Mesendoderm (in vitro differentiated cells): ENCODE measurements around the gene TTC34.

Experiments used
- DNase-seq: peaks from one replicate; pipeline ENCODE4 v3.0.0; 2013
- H2AK5ac ChIP-seq: 2 replicates; pipeline ENCODE4 v1.6.1; 2013; ENCODE audit warnings: low read length, inconsistent platforms
- H2BK120ac ChIP-seq: 2 replicates; pipeline ENCODE4 v1.6.1; 2013; ENCODE audit warnings: low read depth, mild to moderate bottlenecking, low read length, moderate library complexity, mixed read lengths
- H2BK15ac ChIP-seq: replicated peaks from 2 replicates; pipeline ENCODE4 v1.6.1; 2013; ENCODE audit warnings: low read depth, mild to moderate bottlenecking, moderate library complexity
- H2BK5ac ChIP-seq: 2 replicates; pipeline ENCODE4 v1.6.1; 2013; ENCODE audit warnings: low read length, inconsistent platforms
- H3K18ac ChIP-seq: 2 replicates; pipeline ENCODE4 v1.6.1; 2013; ENCODE audit warnings: mild to moderate bottlenecking, low read length, mixed read lengths
- H3K23ac ChIP-seq: one replicate; pipeline ENCODE4 v1.6.1; 2013; ENCODE audit warnings: low read length
- H3K27ac ChIP-seq: 2 replicates; pipeline ENCODE4 v1.5.1; 2013; ENCODE audit warnings: low read depth, mild to moderate bottlenecking, inconsistent platforms, low read length, moderate library complexity
- H3K27me3 ChIP-seq: 2 replicates; pipeline ENCODE4 v1.6.1; 2013; ENCODE audit warnings: low read length, control low read depth, mild to moderate bottlenecking, inconsistent platforms; ENCODE audit not compliant: insufficient read depth, poor library complexity
- H3K36me3 ChIP-seq: 2 replicates; pipeline ENCODE4 v1.6.1; 2013; ENCODE audit warnings: low read length, inconsistent platforms; ENCODE audit not compliant: control insufficient read depth, insufficient read depth
- H3K4ac ChIP-seq: one replicate; pipeline ENCODE4 v1.6.1; 2013; ENCODE audit warnings: low read depth, mild to moderate bottlenecking, low read length, moderate library complexity
- H3K4me1 ChIP-seq: 2 replicates; pipeline ENCODE4 v1.6.1; 2013; ENCODE audit warnings: low read depth, low read length, inconsistent platforms; ENCODE audit not compliant: control insufficient read depth
- H3K4me2 ChIP-seq: 2 replicates; pipeline ENCODE4 v1.6.1; 2013; ENCODE audit warnings: low read length
- H3K4me3 ChIP-seq: 2 replicates; pipeline ENCODE4 v1.5.1; 2013; ENCODE audit warnings: mild to moderate bottlenecking, low read length
- H3K56ac ChIP-seq: one replicate; pipeline ENCODE4 v1.6.1; 2013; ENCODE audit warnings: low read length
- H3K79me1 ChIP-seq: 2 replicates; pipeline ENCODE4 v1.6.1; 2013; ENCODE audit warnings: low read length, inconsistent platforms
- H3K79me2 ChIP-seq: 2 replicates; pipeline ENCODE4 v1.6.1; 2013; ENCODE audit warnings: mild to moderate bottlenecking, low read length; ENCODE audit not compliant: control insufficient read depth, insufficient read depth
- H3K9ac ChIP-seq: 2 replicates; pipeline ENCODE4 v1.6.1; 2013; ENCODE audit warnings: low read length, inconsistent platforms
- H4K5ac ChIP-seq: one replicate; pipeline ENCODE4 v1.6.1; 2013; ENCODE audit warnings: low read length
- H4K8ac ChIP-seq: one replicate; pipeline ENCODE4 v1.6.1; 2013; ENCODE audit warnings: low read depth, mild to moderate bottlenecking, control low read depth, low read length, moderate library complexity
- WGBS: extraction: QIAGEN DNeasy Blood & Tissue Kit; methylation state at CpG from one replicate; pipeline ENCODE4 v1.1.7; 2013; ENCODE audit warnings: low lambda C conversion rate, missing lambda C conversion rate; ENCODE audit not compliant: insufficient coverage; ENCODE audit errors: extremely low coverage; 5-methylcytosine and 5-hydroxymethylcytosine counted together

Gene TTC34

DNA sequence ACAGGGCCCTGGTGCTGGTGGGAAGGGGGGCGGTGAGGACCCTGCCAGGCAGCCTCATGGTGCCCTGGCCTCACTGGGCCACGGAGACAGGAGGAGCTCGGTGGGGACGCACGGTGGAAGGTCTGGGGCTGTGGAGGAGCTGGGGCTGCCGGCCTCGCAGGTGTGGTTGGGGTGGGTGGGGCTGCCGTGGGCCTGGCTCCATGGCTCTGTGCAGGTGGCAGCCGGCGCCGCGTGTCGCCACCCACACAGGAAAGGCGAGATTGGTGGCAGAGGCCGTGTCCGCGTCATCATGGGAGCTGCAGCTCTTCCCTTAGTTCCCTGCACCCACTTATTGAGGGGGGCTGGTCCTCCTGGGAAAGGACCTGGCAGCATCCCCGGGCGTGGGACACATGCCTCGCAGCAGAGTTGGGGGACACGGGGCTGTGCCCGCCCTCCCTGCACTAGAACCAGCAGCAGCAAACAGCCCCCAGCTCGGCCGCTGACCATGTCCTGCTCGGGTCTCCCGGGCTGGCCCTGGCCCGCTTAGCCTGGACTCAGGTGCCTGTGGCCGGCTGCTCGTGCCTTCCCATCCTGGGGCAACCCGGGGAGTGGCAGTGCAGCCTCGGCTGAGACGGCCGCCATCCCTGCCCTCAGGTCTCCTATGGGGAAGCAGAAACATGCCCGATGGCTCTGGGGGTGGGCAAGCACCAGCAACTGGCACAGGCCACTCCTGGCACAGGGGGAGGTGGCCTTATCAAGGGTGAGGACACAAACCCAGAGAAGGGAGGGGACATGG, 7.5 kb upstream of the TTC34 start:
- Histone ChIP-seq H3K4me2 (no peak overlapping the region), H3K79me2 (no peaks in the 10 kb centered on the region), H2BK15ac (no peak overlapping the region), H3K4me1 (no peaks in the 10 kb centered on the region), H2AK5ac (no peak overlapping the region), H3K56ac (no peak overlapping the region), H2BK120ac (no peak overlapping the region), H3K27me3 (no peaks in the 10 kb centered on the region), H3K18ac (no peak overlapping the region), H3K27ac (no peak overlapping the region), H2BK5ac (no peak overlapping the region), H3K9ac (no peak overlapping the region), H3K4ac (no peak overlapping the region), H4K5ac (no peak overlapping the region), H4K8ac (no peak overlapping the region), H3K79me1 (no peaks in the 10 kb centered on the region), H3K23ac (no peak overlapping the region), H3K36me3 (no peaks in the 10 kb centered on the region), H3K4me3 (no peak overlapping the region)
- DNase-seq = no peak
- no CpG with 5 or more reads among the region's 34 CpGs for WGBS

GRCh38 chr1:2808386-2808705, 6.9 kb upstream of the TTC34 start:
- H2AK5ac ChIP-seq = no peak overlapping the region
- H3K9ac ChIP-seq = no peak overlapping the region
- H3K18ac ChIP-seq = no peak overlapping the region
- no peak overlapping the region for H2BK120ac ChIP-seq
- H3K79me1 ChIP-seq = no peaks in the 10 kb centered on the region
- no peak overlapping the region for H3K27ac ChIP-seq
- H2BK5ac ChIP-seq = no peak overlapping the region
- H3K36me3 ChIP-seq = no peaks in the 10 kb centered on the region
- no peaks in the 10 kb centered on the region for H3K4me1 ChIP-seq
- no peak overlapping the region for H3K4me3 ChIP-seq
- no peaks in the 10 kb centered on the region for H3K79me2 ChIP-seq
- no peak overlapping the region for H3K4me2 ChIP-seq
- no peak overlapping the region for H4K5ac ChIP-seq
- H3K23ac ChIP-seq = no peak overlapping the region
- no peak overlapping the region for H4K8ac ChIP-seq
- no CpG with 5 or more reads among the region's 10 CpGs for WGBS
- no peaks in the 10 kb centered on the region for H3K27me3 ChIP-seq
- no peak overlapping the region for H3K4ac ChIP-seq
- H3K56ac ChIP-seq = no peak overlapping the region
- no peak for DNase-seq
- no peak overlapping the region for H2BK15ac ChIP-seq

GRCh38 chr1:2807678-2808385, 6.3 kb upstream of the TTC34 start:
- Histone ChIP-seq H3K36me3 (no peaks in the 10 kb centered on the region), H3K4me2 (no peak overlapping the region), H2BK120ac (no peak overlapping the region), H3K4me1 (no peaks in the 10 kb centered on the region), H3K4ac (no peak overlapping the region), H3K4me3 (no peak overlapping the region), H3K18ac (no peak overlapping the region), H3K27me3 (no peaks in the 10 kb centered on the region), H3K79me2 (no peaks in the 10 kb centered on the region), H3K56ac (no peak overlapping the region), H2AK5ac (no peak overlapping the region), H3K23ac (no peak overlapping the region), H3K9ac (no peak overlapping the region), H4K5ac (no peak overlapping the region), H4K8ac (no peak overlapping the region), H2BK5ac (no peak overlapping the region), H2BK15ac (no peak overlapping the region), H3K79me1 (no peaks in the 10 kb centered on the region), H3K27ac (no peak overlapping the region)
- WGBS = no CpG with 5 or more reads among the region's 30 CpGs
- no peak for DNase-seq

GRCh38 chr1:2807036-2807435, 5.5 kb upstream of the TTC34 start:
- Histone ChIP-seq H2BK5ac (no peak overlapping the region), H3K4ac (no peak overlapping the region), H3K36me3 (no peaks in the 10 kb centered on the region), H3K27ac (no peak overlapping the region), H2AK5ac (no peak overlapping the region), H3K79me2 (no peaks in the 10 kb centered on the region), H3K4me3 (no peak overlapping the region), H3K4me2 (no peak overlapping the region), H4K5ac (no peak overlapping the region), H3K4me1 (no peaks in the 10 kb centered on the region), H3K79me1 (no peaks in the 10 kb centered on the region), H3K23ac (no peak overlapping the region), H3K56ac (no peak overlapping the region), H2BK120ac (no peak overlapping the region), H3K27me3 (no peaks in the 10 kb centered on the region), H3K18ac (no peak overlapping the region), H4K8ac (no peak overlapping the region), H3K9ac (no peak overlapping the region), H2BK15ac (no peak overlapping the region)
- DNase-seq = no peak
- no CpG with 5 or more reads among the region's 8 CpGs for WGBS

GRCh38 chr1:2806591-2806990, 5.1 kb upstream of the TTC34 start:
- Histone ChIP-seq H3K27me3 (no peaks in the 10 kb centered on the region), H3K36me3 (no peaks in the 10 kb centered on the region), H2BK15ac (no peak overlapping the region), H3K56ac (no peak overlapping the region), H3K18ac (no peak overlapping the region), H3K4me3 (no peak overlapping the region), H3K4me2 (no peak overlapping the region), H2AK5ac (no peak overlapping the region), H3K79me2 (no peaks in the 10 kb centered on the region), H2BK120ac (no peak overlapping the region), H3K4ac (no peak overlapping the region), H4K5ac (no peak overlapping the region), H2BK5ac (no peak overlapping the region), H3K27ac (no peak overlapping the region), H3K4me1 (no peaks in the 10 kb centered on the region), H3K23ac (no peak overlapping the region), H3K9ac (no peak overlapping the region), H3K79me1 (no peaks in the 10 kb centered on the region), H4K8ac (no peak overlapping the region)
- DNase-seq = no peak
- WGBS = no CpG with 5 or more reads among the region's 15 CpGs
